H1 (cell line): ENCODE results near the gene UVSSA.

ENCODE experiments used
- CHD7 ChIP-seq: fragments of 300-600 bp; sonication (generic); IDR thresholded peaks from 2 replicates; pipeline ENCODE4 v1.7.1; 2012; ENCODE audit warnings: low read length, moderate library complexity, mild to moderate bottlenecking, inconsistent platforms; ENCODE audit not compliant: insufficient replicate concordance
- CTCF ChIP-seq, 3 experiments: IDR thresholded peaks; 1 replicate in 2 of 3; 2 replicates in 1 of 3; pipeline versions ENCODE4 v1.5.1 to v1.6.1; 2011; ENCODE audit warnings: low read length in 3 of 3, mild to moderate bottlenecking in 3 of 3, inconsistent platforms in 2 of 3, low read depth in 1 of 3, moderate library complexity in 1 of 3; ENCODE audit not compliant: insufficient read depth in 1 of 3; ENCODE audit errors: control extremely low read depth in 1 of 3
- EZH2 ChIP-seq: fragments of 200-600 bp; sonication (generic); IDR thresholded peaks from 2 replicates; pipeline ENCODE4 v1.7.1; 2012; ENCODE audit warnings: low read depth, mild to moderate bottlenecking, moderate library complexity, low read length, inconsistent platforms; ENCODE audit not compliant: severe bottlenecking
- JUN ChIP-seq: IDR thresholded peaks from 2 replicates; pipeline ENCODE4 v1.6.1; 2011; ENCODE audit warnings: low read depth, mild to moderate bottlenecking, improper control_type of control experiment, low read length
- MAX ChIP-seq: IDR thresholded peaks from 2 replicates; pipeline ENCODE4 v1.6.1; 2012; ENCODE audit warnings: inconsistent platforms
- POLR2A ChIP-seq, 2 experiments: IDR thresholded peaks; 1 replicate in 1 of 2; 2 replicates in 1 of 2; pipeline ENCODE4 v1.6.1; 2011; ENCODE audit warnings: low read depth in 2 of 2, low read length in 2 of 2, mild to moderate bottlenecking in 2 of 2; ENCODE audit errors: control extremely low read depth in 1 of 2
- RXRA ChIP-seq: IDR thresholded peaks from 2 replicates; pipeline ENCODE4 v1.6.1; 2011; ENCODE audit warnings: low read depth, mild to moderate bottlenecking, low read length, moderate library complexity; ENCODE audit not compliant: insufficient read depth

DNA sequence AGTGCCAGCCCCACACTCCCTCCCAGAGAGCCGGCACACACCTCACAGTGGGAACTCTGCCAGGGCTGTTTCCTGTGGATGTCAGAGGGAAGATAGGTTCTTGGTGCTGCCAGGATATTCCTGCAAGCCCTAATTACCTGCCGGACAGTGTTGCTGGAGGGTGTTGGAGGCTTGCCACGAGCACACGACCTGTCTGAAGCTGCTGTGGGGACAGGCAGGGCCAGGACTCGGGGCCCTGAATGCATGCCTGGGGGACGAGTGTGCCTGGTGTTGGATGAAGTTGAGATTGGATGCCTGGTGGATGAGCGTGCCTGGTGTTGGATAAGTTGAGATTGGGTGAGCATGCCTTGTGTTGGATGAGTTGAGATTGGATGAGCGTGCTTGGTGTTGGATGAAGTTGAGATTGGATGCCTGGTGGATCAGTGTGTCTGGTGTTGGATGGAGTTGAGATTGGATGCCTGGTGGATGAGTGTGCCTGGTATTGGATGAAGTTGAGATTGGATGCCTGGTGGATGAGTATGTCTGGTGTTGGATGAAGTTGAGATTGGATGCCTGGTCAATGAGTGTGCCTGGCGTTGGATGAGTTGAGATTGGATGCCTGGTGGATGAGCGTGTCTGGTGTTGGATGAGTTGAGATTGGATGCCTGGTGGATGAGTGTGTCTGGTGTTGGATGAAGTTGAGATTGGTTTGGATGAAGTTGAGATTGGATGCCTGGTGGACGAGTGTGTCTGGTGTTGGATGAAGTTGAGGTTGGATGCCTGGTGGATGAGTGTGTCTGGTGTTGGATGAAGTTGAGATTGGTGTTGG is 23.2 kb upstream of the UVSSA start:
- TF ChIP-seq RXRA (no peak), POLR2A (IDR thresholded peaks at IDR 0.05; ENCODE audit: control extremely low read depth in 1 of 2, low read depth in 2 of 2, low read length in 2 of 2) (no peak), JUN (no peak), CTCF (IDR thresholded peaks at IDR 0.05; ENCODE audit: control extremely low read depth in 1 of 3, insufficient read depth in 1 of 3, low read depth in 1 of 3, low read length in 3 of 3) (no peak), CHD7 (no peak), EZH2 (no peak), MAX (no peak)
